PC-9 (cell line): ENCODE measurements around the gene ISM1. TPM values are rescaled to one million over a fixed set of nuclear protein-coding genes. Genes with fewer than 3 reads are reported as not detected.

Experiments
- BruUV-seq: library from RNA; stranded (reverse); fragments of 400-500 nt; replicated peaks from 2 replicates; lab custom pipeline; 2021; lab: Mats Ljungman, UMichigan
- CTCF ChIA-PET: fragments of 300-600 bp; sonication (Branson Sonifier 250); formaldehyde crosslinking; loops from one replicate; lab custom pipeline; 2022; ENCODE audit warnings: antibody characterized with exemption; lab: Charles Lee
- POLR2A ChIA-PET: fragments of 300-600 bp; sonication (Branson Sonifier 250); formaldehyde crosslinking; loops from one replicate; lab custom pipeline; 2022; ENCODE audit warnings: antibody characterized with exemption; ENCODE audit not compliant: unreplicated experiment; lab: Charles Lee
- DNase-seq, 2 experiments: peaks; one replicate each; pipeline versions ENCODE4 v3.0.0 to v3.0.0-alpha.2; 2015 to 2022; ENCODE audit warnings: mixed read lengths in 1 of 2
- H2AFZ ChIP-seq: fragments of 200-600 bp; sonication (generic); 2 replicates; pipeline ENCODE4 v1.8.1; 2017; ENCODE audit warnings: antibody characterized with exemption
- H3F3A ChIP-seq: fragments of 200-600 bp; sonication (generic); 2 replicates; pipeline ENCODE4 v1.8.1; 2017; ENCODE audit warnings: antibody characterized with exemption, mild to moderate bottlenecking, low read depth; ENCODE audit not compliant: insufficient read depth
- H3K27ac ChIP-seq: fragments of 200-600 bp; sonication (generic); 2 replicates; pipeline ENCODE4 v1.6.1; 2016; ENCODE audit warnings: mixed run types
- H3K27me3 ChIP-seq: fragments of 200-600 bp; sonication (generic); 2 replicates; pipeline ENCODE4 v1.6.1; 2016; ENCODE audit warnings: low read depth, mixed run types; ENCODE audit not compliant: insufficient read depth
- H3K36me3 ChIP-seq: fragments of 200-600 bp; sonication (generic); 2 replicates; pipeline ENCODE4 v1.6.1; 2016; ENCODE audit warnings: low read depth, mixed run types
- H3K4me1 ChIP-seq: fragments of 200-600 bp; sonication (generic); replicated peaks from 2 replicates; pipeline ENCODE4 v1.6.1; 2016; ENCODE audit warnings: mixed run types; ENCODE audit not compliant: insufficient read depth
- H3K4me2 ChIP-seq: fragments of 200-600 bp; sonication (generic); 2 replicates; pipeline ENCODE4 v1.6.1; 2017; ENCODE audit warnings: mixed run types
- H3K4me3 ChIP-seq: fragments of 200-600 bp; sonication (generic); 2 replicates; pipeline ENCODE4 v1.6.1; 2016; ENCODE audit warnings: mixed run types
- H3K79me2 ChIP-seq: fragments of 200-600 bp; sonication (generic); 2 replicates; pipeline ENCODE4 v1.6.1; 2017; ENCODE audit warnings: low read depth, mixed run types
- H3K9me2 ChIP-seq: fragments of 200-600 bp; sonication (generic); 2 replicates; pipeline ENCODE4 v1.8.1; 2017; ENCODE audit warnings: mild to moderate bottlenecking; ENCODE audit not compliant: insufficient read depth
- H3K9me3 ChIP-seq: fragments of 200-600 bp; sonication (generic); 2 replicates; pipeline ENCODE4 v1.8.1; 2016; ENCODE audit warnings: low read depth; ENCODE audit not compliant: insufficient read depth
- H4K20me1 ChIP-seq: fragments of 200-600 bp; sonication (generic); 2 replicates; pipeline ENCODE4 v1.8.1; 2017; ENCODE audit not compliant: insufficient read depth
- EZH2 ChIP-seq: fragments of 200-600 bp; sonication (generic); IDR thresholded peaks from 2 replicates; pipeline ENCODE4 v1.8.0; 2017; ENCODE audit warnings: antibody characterized with exemption, low read depth
- intact Hi-C: fragments of 100-400 bp; cut with micrococcal nuclease; formaldehyde crosslinking; loops from one replicate; pipeline ENCODE4 v1.10.0; 2022; ENCODE audit not compliant: unreplicated experiment
- total RNA-seq: library from RNA; stranded (reverse); gene quantifications from 2 replicates; pipeline ENCODE4 v1.2.3, GENCODE V29; 2021
- TF ChIP-seq, protein P1 (sequence below): fragments of 200-600 bp; sonication (generic); conservative IDR thresholded peaks from 2 replicates; pipeline ENCODE4 v1.6.1; 2017; ENCODE audit warnings: mixed run types, antibody characterized with exemption, mild to moderate bottlenecking, moderate library complexity

ISM1 gene
- total RNA-seq, 1 experiment from 2014 or later: not detected

DNA sequence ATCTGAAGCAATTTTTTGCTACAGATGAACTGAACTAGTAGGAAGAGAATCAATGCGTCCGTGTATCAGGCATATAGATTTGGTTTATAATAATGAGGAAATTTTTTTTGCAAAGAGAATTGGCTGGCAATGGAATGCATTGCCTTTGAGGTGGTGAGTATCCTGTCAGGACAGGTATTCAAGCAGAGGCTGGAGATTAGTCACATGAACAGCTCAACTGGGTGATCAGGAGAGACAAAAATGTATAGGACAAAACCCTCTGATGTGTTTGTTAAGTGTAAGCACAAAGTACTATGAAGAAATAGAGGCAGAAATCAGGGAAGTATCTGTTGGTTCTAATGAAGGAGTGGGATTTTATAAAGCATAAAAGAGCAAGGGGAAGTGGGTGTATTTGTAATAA is 80.5 kb downstream of the ISM1 start:
- Histone ChIP-seq H4K20me1 (no peaks in the 10 kb centered on the region), H3K4me1 (no peaks in the 10 kb centered on the region), H3K79me2 (no peaks in the 10 kb centered on the region), H2AFZ (no peak overlapping the region), H3F3A (no peaks in the 10 kb centered on the region), H3K4me3 (no peak overlapping the region), H3K9me2 (no peaks in the 10 kb centered on the region), H3K4me2 (no peak overlapping the region), H3K9me3 (no peaks in the 10 kb centered on the region), H3K27ac (no peak overlapping the region), H3K36me3 (no peaks in the 10 kb centered on the region), H3K27me3 (no peaks in the 10 kb centered on the region)
- CTCF ChIA-PET: interaction anchor here (0.6 kb wide), 1 partner anchor 184 kb away, joined by 10 read pairs; no protein-coding TSS in a partner anchor
- TF ChIP-seq, protein P1, sequence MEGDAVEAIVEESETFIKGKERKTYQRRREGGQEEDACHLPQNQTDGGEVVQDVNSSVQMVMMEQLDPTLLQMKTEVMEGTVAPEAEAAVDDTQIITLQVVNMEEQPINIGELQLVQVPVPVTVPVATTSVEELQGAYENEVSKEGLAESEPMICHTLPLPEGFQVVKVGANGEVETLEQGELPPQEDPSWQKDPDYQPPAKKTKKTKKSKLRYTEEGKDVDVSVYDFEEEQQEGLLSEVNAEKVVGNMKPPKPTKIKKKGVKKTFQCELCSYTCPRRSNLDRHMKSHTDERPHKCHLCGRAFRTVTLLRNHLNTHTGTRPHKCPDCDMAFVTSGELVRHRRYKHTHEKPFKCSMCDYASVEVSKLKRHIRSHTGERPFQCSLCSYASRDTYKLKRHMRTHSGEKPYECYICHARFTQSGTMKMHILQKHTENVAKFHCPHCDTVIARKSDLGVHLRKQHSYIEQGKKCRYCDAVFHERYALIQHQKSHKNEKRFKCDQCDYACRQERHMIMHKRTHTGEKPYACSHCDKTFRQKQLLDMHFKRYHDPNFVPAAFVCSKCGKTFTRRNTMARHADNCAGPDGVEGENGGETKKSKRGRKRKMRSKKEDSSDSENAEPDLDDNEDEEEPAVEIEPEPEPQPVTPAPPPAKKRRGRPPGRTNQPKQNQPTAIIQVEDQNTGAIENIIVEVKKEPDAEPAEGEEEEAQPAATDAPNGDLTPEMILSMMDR: no peak
- TF ChIP-seq EZH2: no peak
- BruUV-seq: no TSS peak
- intact Hi-C loops: loop anchor here (10.0 kb wide), 1 partner anchor 327 kb away; no protein-coding TSS in a partner anchor
- POLR2A ChIA-PET: no interaction called here
- DNase-seq: no peak

DNA sequence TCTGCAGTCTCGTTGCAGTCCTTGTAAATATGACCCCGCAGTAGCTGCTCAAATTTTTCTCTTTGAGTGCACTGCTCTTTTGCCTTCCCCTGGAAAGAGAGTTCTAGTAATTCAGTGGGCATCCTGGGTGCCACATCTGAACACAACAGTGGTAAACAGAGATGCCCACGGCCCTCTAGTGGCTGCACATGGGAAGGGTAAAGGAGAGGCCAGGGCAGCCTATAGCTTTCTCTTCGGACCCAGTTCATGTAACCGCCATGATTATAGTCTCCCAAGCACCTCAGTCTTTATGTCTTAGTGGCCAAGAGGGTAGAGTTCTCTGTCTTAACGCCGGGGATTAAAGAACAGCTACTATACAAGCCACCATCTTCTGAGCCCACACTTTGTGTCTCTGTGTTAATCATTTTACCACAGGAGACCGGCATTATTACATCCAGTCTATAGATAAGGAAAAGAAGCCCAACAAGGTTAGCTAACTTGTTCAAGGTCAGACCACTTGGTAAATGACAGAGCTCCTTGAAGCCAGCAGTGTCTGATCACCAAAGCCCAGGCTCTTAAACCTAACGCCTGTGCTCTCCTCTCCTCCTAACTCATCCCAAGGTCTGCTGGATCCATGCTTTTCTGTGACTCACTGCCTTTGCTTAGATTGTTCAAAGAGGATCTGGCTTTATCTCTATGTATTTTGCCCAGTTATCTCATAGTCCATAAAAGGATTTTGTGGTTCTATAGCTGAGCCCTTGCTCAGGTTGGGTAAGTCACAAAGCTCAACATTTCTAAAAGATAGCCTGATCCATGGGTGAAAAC is 81.8 kb downstream of the ISM1 start:
- no peaks in the 10 kb centered on the region for H3K4me1 ChIP-seq
- H3K27me3 ChIP-seq: no peaks in the 10 kb centered on the region
- no peak overlapping the region for H2AFZ ChIP-seq
- no peaks in the 10 kb centered on the region for H3K9me3 ChIP-seq
- intact Hi-C loops: loop anchor here (1.0 to 10.0 kb wide), 2 partner anchors 184 to 328 kb away; no protein-coding TSS in a partner anchor
- H3K4me2 ChIP-seq: no peak overlapping the region
- CTCF ChIA-PET: interaction anchor here (0.5 to 1.1 kb wide), 4 partner anchors 9 to 469 kb away, joined by 3 to 10 read pairs (median 3); no protein-coding TSS in a partner anchor
- POLR2A ChIA-PET: interaction anchor here (0.6 kb wide), 1 partner anchor 388 kb away, joined by 4 read pairs; no protein-coding TSS in a partner anchor
- no peaks in the 10 kb centered on the region for H3K9me2 ChIP-seq
- H3K79me2 ChIP-seq: no peaks in the 10 kb centered on the region
- no peaks in the 10 kb centered on the region for H3K36me3 ChIP-seq
- TF ChIP-seq, protein P1: peak; percentile 76
- no peak for TF ChIP-seq EZH2
- no peak overlapping the region for H3K4me3 ChIP-seq
- BruUV-seq: no TSS peak
- no peaks in the 10 kb centered on the region for H4K20me1 ChIP-seq
- no peak overlapping the region for H3K27ac ChIP-seq
- peak in 1 of 2 experiments; percentile 15 for DNase-seq
- no peaks in the 10 kb centered on the region for H3F3A ChIP-seq

DNA sequence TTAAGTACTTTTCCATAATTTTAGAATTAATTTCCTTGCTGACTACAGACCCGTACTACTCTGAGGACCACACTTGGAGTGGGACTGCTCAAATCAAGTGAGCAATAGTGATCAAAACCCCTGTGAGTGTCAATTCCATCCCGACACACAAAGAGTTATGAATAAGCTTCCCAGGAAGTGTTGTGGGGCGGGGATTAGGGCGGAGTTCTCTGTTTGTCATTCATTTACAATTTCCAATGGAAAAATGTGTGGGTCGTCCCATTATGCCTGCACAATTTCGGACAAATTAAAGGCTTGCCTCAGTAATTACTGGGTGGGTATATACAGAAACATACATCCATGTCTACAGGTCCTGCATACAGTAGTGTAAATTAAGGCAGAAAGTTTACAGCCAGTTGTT is 84.2 kb downstream of the ISM1 start:
- intact Hi-C loops: loop anchor here (10.0 kb wide), 1 partner anchor 330 kb away; no protein-coding TSS in a partner anchor
- no peak overlapping the region for H3K27ac ChIP-seq
- H2AFZ ChIP-seq: no peak overlapping the region
- ChIA-PET POLR2A (no interaction called here), CTCF (no interaction called here)
- no peaks in the 10 kb centered on the region for H3K36me3 ChIP-seq
- no TSS peak for BruUV-seq
- H3K9me3 ChIP-seq: no peaks in the 10 kb centered on the region
- no peaks in the 10 kb centered on the region for H3K4me1 ChIP-seq
- no peaks in the 10 kb centered on the region for H4K20me1 ChIP-seq
- H3K9me2 ChIP-seq: no peaks in the 10 kb centered on the region
- no peaks in the 10 kb centered on the region for H3F3A ChIP-seq
- H3K27me3 ChIP-seq: no peaks in the 10 kb centered on the region
- H3K79me2 ChIP-seq: no peaks in the 10 kb centered on the region
- no peak overlapping the region for H3K4me3 ChIP-seq
- TF ChIP-seq, protein P1: no peak
- TF ChIP-seq EZH2: no peak
- DNase-seq: no peak
- no peak overlapping the region for H3K4me2 ChIP-seq
